Heart right ventricle (tissue), 16 donors: ENCODE measurements around the gene ATP6V1E1. TPM values are rescaled to one million over a fixed set of nuclear protein-coding genes. Genes with fewer than 3 reads are reported as not detected.

ENCODE experiments used
- ATAC-seq, 8 donors: fragments of 200-7000 bp; cut with Tn5 transposase; one replicate each; pipeline ENCODE4 v1.9.1; 2020; ENCODE audit warnings: mild to moderate bottlenecking in 8 of 8, moderate library complexity in 8 of 8, moderate number of reproducible peaks in 1 of 8
- DNase-seq, 2 donors: peaks; one replicate each; pipeline ENCODE4 v3.0.0-alpha.2; 2020
- H3K27ac ChIP-seq, 10 donors: fragments of 200-600 bp; sonication (generic) in 2 of 10; one replicate each; pipeline versions ENCODE4 v1.5.0 to v1.8.0; 2020 to 2022; ENCODE audit warnings: mild to moderate bottlenecking in 3 of 10
- H3K27me3 ChIP-seq, 7 donors: fragments of 200-600 bp; one replicate each; pipeline ENCODE4 v1.8.0; 2021 to 2022; ENCODE audit warnings: mild to moderate bottlenecking in 2 of 7
- H3K36me3 ChIP-seq, 9 donors: fragments of 200-600 bp; sonication (generic) in 1 of 9; one replicate each; pipeline versions ENCODE4 v1.5.0 to v1.8.0; 2020 to 2022; ENCODE audit warnings: mild to moderate bottlenecking in 2 of 9
- H3K4me1 ChIP-seq, 9 donors: fragments of 200-600 bp; sonication (generic) in 1 of 9; one replicate each; pipeline versions ENCODE4 v1.5.0 to v1.8.0; 2020 to 2022; ENCODE audit warnings: mild to moderate bottlenecking in 4 of 9
- H3K4me3 ChIP-seq, 10 donors: fragments of 200-600 bp; sonication (generic) in 2 of 10; one replicate each; pipeline versions ENCODE4 v1.5.0 to v1.8.0; 2020 to 2022; ENCODE audit warnings: mild to moderate bottlenecking in 7 of 10, moderate library complexity in 2 of 10
- H3K9me3 ChIP-seq, 11 donors: fragments of 200-600 bp in 10 of 11; sonication (generic) in 2 of 11; one replicate each; pipeline versions ENCODE4 v1.5.0 to v1.8.0; 2013 to 2022; ENCODE audit warnings: mild to moderate bottlenecking in 2 of 11, control low read depth in 1 of 11, moderate library complexity in 1 of 11
- WGBS, 2 donors: extraction: QIAGEN DNeasy Blood & Tissue Kit; methylation state at CpG; one replicate each; pipeline ENCODE4 v1.1.7; 2013; ENCODE audit warnings: inconsistent platforms in 1 of 2; 5-methylcytosine and 5-hydroxymethylcytosine counted together
- intact Hi-C, 10 donors: fragments of 100-400 bp; cut with DNase I; formaldehyde crosslinking; loops; one replicate each; pipeline versions ENCODE4 v1.11.1 to v1.14.2; 2022
- polyA plus RNA-seq, 2 donors: library from polyadenylated mRNA; stranded (reverse); fragments of 200-250 nt; gene quantifications; one replicate each; pipeline ENCODE4 v1.2.3, GENCODE V29; 2013
- total RNA-seq, 10 donors: library from RNA; stranded (reverse); fragmentation: NEBNext Ultra II Directional in 3 of 10; extraction: Animal tissue kit (Norgen Biotek cat#: 25700) in 3 of 10; gene quantifications; one replicate each; pipeline versions ENCODE4 v1.2.1 to v1.2.4, GENCODE V29; 2021 to 2023
- TF ChIP-seq, protein P1 (sequence below), 9 donors: fragments of 200-600 bp; sonication (generic) in 2 of 9; IDR thresholded peaks; one replicate each; pipeline versions ENCODE4 v1.5.0 to v1.8.0; 2021 to 2022; ENCODE audit warnings: antibody characterized with exemption in 9 of 9, mild to moderate bottlenecking in 5 of 9, moderate library complexity in 1 of 9
- donor health status: Arrhythmogenic right ventricular cardiomyopathy.
- donor health status: ischemic (EF 13 %, LVEDD 7.1; RV severe dilation, severe dysfunction).
- donor health status: healthy with polysubstance abuse.
- donor health status: DM: no; HTN: yes; CAD: no.
- donor health status: DM: no; HTN: no; CAD: no.
- donor health status: ischemic (EF 25% LVEDD 6.9; RV normal size, moderate dysfunction).
- donor health status: ischemic (EF 25% LVEDD 5.7; RV mildly dilated, moderate dysfunction).
- donor health status: healthy.
- donor health status: DM: yes; HTN: yes; CAD: no.
- donor health status: Ischemic cardiomyopathy.
- donor health status: ischemic (EF 35%, LVEDD 5.7; RV mildly dilated, moderate dysfunction).
- donor health status: nonischemic (EF 11% LVEDD 7.7; RV severe dilation, severe dysfunction).
- donor health status: DM: yes; HTN: yes; CAD: no.
- donor health status: PGD.
- donor health status: ischemic (EF 29% LVEDD 5.4; RV normal size, mild dysfunction).
- donor health status: nonischemic (EF 23%, LVEDD 6.1; RV moderate dilation, normal function).

Gene ATP6V1E1
- total and polyA plus RNA-seq, 12 donors = 73.4 to 278 (median 218) TPM

DNA sequence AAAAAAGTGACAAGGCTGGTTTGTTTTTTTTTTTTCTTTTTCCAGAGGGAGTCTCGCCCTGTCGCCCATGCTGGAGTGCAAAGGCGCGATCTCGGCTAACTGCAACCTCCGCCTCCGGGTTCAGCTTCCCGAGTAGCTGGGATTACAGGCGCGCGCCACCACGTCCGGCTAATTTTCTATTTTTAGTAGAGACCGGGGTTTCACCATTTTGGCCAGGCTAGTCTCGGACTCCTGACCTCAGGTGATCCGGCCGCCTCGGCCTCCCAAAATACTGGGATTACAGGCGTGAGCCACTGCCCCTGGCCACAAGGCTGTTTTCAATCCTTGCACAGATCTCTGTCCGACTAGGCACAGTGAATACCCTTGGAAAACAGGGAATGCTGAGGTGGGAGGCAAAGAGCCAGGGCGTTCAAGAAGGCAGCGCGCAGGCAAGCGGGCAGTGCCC, 566 bp downstream of the ATP6V1E1 start:
- H3K4me3 ChIP-seq = peak overlapping the region; percentile 65 to 99 (median 90)
- peaks cover 0 to 36% (median 4%) of the 10 kb centered on the region in 9 donors for H3K36me3 ChIP-seq
- DNase-seq (no peak), ATAC-seq (peak in 2 of 8 donors; percentile 1 to 10)
- H3K4me1 ChIP-seq = peaks cover 5 to 43% (median 25%) of the 10 kb centered on the region in 9 donors
- 9 to 11% methylated on average over 24 of the region's 24 CpGs for WGBS, 2 donors
- intact Hi-C loops = loop anchor here in 3 of 10 donors (1.0 to 5.0 kb wide), 2 partner anchors 10 to 56 kb away; partner anchors contain the start of gene BCL2L13 (in 1 of the 3)
- TF ChIP-seq, protein P1, sequence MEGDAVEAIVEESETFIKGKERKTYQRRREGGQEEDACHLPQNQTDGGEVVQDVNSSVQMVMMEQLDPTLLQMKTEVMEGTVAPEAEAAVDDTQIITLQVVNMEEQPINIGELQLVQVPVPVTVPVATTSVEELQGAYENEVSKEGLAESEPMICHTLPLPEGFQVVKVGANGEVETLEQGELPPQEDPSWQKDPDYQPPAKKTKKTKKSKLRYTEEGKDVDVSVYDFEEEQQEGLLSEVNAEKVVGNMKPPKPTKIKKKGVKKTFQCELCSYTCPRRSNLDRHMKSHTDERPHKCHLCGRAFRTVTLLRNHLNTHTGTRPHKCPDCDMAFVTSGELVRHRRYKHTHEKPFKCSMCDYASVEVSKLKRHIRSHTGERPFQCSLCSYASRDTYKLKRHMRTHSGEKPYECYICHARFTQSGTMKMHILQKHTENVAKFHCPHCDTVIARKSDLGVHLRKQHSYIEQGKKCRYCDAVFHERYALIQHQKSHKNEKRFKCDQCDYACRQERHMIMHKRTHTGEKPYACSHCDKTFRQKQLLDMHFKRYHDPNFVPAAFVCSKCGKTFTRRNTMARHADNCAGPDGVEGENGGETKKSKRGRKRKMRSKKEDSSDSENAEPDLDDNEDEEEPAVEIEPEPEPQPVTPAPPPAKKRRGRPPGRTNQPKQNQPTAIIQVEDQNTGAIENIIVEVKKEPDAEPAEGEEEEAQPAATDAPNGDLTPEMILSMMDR (IDR thresholded peaks at IDR 0.05) = no peak
- no peaks in the 10 kb centered on the region for H3K27me3 ChIP-seq
- peak overlapping the region; percentile 76 to 96 (median 91) for H3K27ac ChIP-seq
- no peaks in the 10 kb centered on the region for H3K9me3 ChIP-seq

DNA sequence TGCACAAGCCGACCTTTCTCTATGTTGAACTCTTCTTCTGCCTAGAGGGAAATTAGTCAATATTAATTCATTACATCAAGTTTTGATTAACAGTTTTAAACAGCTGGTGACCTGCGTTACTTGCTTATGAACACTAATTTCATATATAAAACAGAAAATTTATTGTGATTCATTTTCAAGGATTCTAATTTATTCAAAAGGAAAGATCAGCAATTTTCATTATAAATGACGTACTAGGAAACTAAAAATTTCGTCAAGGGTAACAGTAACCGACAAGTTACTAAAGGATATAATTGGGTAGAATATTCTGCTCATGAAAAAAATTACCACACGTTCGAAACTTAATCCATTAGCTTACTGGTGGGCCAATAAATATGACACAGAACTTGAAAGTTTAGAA, 15.3 kb downstream of the ATP6V1E1 start:
- intact Hi-C loops = no loop called here
- peaks cover 0 to 97% (median 42%) of the 10 kb centered on the region in 9 donors for H3K36me3 ChIP-seq
- no peak overlapping the region for H3K4me3 ChIP-seq
- H3K4me1 ChIP-seq = peaks cover 0 to 23% (median 15%) of the 10 kb centered on the region in 9 donors
- H3K27ac ChIP-seq = no peak overlapping the region
- ATAC-seq (no peak), DNase-seq (no peak)
- no peaks in the 10 kb centered on the region for H3K27me3 ChIP-seq
- TF ChIP-seq, protein P1 (IDR thresholded peaks at IDR 0.05) = no peak
- H3K9me3 ChIP-seq = no peaks in the 10 kb centered on the region
- 90 to 97% methylated on average over 7 of the region's 7 CpGs for WGBS, 2 donors

DNA sequence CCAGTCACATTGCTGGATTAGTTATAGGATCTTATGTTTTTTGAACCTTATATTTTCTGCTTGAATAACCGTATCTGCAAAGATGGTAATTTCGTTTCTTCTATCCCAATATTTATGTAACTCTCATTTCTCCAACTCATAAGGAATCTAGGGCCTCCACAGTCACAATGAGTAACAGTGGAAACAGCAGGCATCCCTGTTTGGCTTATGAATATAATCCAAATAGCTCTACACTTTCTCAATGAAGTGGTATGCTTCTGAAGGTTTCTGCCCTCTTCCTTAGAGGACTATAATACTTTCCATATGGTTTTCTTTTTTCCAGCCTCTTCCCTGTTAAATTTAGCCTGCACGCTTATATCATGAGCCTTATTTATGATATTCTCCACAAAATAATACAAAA, 16.5 kb downstream of the ATP6V1E1 start:
- no peaks in the 10 kb centered on the region for H3K27me3 ChIP-seq
- TF ChIP-seq, protein P1 (IDR thresholded peaks at IDR 0.05) = no peak
- no peak overlapping the region for H3K4me3 ChIP-seq
- H3K4me1 ChIP-seq = peaks cover 0 to 24% (median 16%) of the 10 kb centered on the region in 9 donors
- no peak for ATAC-seq
- peaks cover 0 to 97% (median 29%) of the 10 kb centered on the region in 9 donors for H3K36me3 ChIP-seq
- H3K9me3 ChIP-seq = no peaks in the 10 kb centered on the region
- intact Hi-C loops = no loop called here
- H3K27ac ChIP-seq = no peak overlapping the region
- WGBS, 2 donors = 67 to 76% methylated on average over 3 of the region's 3 CpGs
- no peak for DNase-seq

DNA sequence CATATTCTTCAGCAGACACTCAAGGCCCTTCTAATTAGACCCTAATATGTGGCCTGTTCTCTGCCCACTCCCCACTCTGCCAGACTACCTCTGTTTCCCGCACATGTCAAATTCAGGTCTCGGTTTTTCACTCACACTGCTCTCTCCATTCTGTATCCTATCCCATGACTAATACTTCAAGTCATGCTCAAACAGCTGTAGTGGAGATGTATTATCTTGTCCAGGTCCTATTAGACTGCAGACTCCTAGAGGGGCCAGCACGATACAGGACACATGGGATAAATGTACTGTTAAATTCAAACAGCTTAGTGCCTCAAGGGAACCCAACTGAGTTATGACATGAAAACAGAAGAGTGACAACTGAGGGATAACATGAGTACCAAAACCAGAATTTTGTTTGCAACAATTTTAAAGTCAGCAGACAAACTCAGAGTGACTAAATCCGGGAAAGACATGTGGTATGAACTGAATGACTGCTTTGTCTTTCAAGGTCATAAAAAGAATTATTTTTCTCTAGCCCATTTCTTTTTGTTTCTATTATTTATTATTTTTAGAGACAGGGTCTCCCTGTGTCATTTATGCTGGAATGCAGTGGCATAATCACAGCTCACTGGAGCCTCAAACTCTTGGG, 20.5 kb downstream of the ATP6V1E1 start:
- peaks cover 0 to 41% (median 29%) of the 10 kb centered on the region in 9 donors for H3K4me1 ChIP-seq
- H3K9me3 ChIP-seq = no peaks in the 10 kb centered on the region
- peaks cover 0 to 95% (median 15%) of the 10 kb centered on the region in 9 donors for H3K36me3 ChIP-seq
- no peak overlapping the region for H3K27ac ChIP-seq
- TF ChIP-seq, protein P1 (IDR thresholded peaks at IDR 0.05) = no peak
- no peak for DNase-seq
- H3K27me3 ChIP-seq = no peaks in the 10 kb centered on the region
- ATAC-seq = peak in 1 of 8 donors; percentile 62
- intact Hi-C loops = no loop called here
- no peak overlapping the region for H3K4me3 ChIP-seq
- 92 to 93% methylated on average over 4 of the region's 4 CpGs for WGBS, 2 donors
